CD4-positive, alpha-beta T cell treated with Interleukin-15 for 4 hours (primary cell): ENCODE data around the gene PKIB.
"Not testable (repeated sequence)": the region's sequence is repeated elsewhere in the genome, so short reads cannot be mapped to it uniquely, and the experiment has no call there.

Experiments used
- DNase-seq: peaks from one replicate; pipeline ENCODE4 v3.0.0-alpha.2; 2020; ENCODE audit warnings: low spot score

PKIB gene

DNA sequence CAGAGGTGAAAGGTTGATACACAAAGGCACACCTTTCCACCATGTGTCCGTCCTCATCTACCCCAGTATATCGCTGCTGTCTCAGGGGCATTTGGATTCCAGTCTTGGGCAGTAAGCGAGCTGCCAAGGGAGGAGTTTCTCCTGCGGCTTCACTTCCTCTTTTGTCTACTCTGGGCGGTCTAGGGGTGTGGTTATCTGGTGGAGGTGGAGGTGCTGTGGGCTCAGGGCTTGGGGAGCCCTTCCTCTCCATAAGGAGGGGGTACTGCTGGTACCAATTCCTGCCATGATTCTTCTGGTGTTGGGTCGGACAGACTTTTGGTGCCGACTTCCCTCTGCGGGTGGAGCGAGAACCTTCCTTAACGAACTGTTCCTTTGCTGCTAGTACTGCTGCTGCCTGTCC, 137.4 kb downstream of the PKIB start:
- DNase-seq = no peak

DNA sequence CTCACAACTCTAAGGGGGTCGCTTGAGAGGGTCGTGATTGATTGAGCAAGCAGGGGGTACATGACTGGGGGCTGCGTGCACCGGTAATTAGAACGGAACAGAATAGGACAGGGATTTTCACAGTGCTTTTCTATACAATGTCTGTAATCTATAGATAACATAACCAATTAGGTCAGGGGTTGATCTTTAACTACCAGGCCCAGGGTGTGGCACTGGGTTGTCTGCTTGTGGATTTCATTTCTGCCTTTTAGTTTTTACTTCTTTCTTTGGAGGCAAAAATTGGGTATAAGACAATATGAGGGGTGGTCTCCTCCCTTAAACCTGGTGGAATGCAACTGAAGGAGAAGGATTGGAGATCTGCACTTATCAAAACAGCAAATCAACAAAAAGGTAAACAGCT, 138.7 kb downstream of the PKIB start:
- DNase-seq = not testable (repeated sequence)

DNA sequence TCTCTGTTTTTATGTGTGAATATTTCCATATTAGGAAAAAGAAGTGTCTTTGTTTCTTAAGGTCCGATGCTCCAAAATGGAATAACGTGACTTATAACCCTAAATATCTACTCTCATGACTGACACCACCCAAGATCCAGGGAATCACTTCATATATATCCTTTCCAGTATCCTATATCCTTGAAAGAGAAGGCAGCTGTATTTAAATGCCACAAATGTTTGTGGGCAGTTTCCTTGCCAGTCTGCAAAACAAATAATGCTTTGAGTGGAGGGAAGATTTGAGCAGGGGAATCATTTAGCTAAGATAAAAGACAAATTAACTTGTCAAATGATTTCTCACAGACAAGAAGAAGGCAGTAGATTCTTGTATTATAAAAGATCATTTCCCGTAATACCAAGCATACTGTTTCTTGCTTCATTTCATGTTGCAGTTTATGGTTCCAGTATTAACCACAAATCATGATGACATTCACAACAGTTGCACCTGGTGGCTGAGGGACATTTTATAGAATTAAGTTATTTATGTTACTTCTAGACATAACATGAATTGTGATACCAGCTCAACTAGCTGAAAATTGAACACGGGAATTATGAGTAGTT, 139.3 kb downstream of the PKIB start:
- no peak for DNase-seq

GRCh38 chr6:122751326-122751725, 141.1 kb downstream of the PKIB start:
- no peak for DNase-seq

DNA sequence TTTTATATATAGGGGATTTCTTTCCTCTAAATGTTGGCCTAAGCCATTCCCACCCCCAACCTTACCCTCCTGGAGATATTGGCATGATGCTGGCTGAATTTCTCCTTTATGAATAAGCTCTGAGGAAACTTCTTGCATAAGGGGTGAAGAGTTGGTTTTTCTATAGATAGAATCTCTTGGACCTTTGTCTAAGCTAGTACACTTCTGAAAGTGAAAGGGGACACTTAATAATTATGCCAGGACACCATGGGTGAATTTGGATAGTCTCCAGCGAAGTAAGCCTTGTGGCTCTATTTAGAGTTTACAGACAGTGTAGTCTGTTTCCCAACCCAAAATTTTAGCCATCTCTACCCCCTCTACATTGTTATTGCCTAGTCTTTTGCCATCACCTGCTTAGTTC, 142.3 kb downstream of the PKIB start:
- DNase-seq = no peak

- DNase-seq = no peak
Measured at GRCh38 chr6:122753000-122753687, 142.9 kb downstream of the PKIB start.

DNA sequence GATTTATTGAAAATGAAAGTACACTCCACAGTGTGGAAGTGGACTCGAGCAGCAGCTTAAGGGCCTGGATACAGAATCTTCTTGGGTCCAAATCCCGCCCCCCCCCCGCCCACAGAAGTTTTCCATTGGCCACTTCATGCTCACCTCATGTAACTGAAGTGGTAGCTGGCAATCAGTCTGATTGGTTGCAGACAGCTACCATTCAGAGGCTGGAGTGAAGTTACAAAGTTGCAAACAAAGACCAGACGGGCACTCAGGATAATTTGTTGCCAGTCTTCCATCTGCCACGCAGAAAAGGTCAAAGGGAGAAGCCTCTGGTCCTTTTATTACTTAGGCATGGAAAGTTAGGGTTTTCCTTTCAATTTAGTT, 143.5 kb downstream of the PKIB start:
- DNase-seq = no peak

GRCh38 chr6:122754191-122754731, 144.1 kb downstream of the PKIB start:
- no peak for DNase-seq

DNA sequence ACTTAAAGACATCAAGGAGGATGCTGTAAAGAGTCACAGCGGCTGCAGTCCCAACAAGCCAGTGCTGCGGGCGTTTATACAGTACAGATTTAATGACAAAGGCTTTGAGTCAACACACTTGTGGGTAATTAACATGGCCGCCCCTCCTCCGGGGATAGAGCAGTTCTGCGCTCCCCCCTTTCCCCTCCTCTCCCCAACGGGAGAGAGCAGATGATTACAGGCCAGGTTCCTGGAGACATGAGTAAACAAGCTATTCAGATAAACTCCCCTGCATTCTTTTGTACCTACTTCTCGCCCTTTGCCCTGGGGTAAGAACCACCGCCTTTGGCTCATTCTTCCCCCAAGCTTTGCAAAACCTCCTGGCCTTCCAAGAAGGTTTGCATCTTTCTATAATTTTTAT, 145.7 kb downstream of the PKIB start:
- no peak for DNase-seq

DNA sequence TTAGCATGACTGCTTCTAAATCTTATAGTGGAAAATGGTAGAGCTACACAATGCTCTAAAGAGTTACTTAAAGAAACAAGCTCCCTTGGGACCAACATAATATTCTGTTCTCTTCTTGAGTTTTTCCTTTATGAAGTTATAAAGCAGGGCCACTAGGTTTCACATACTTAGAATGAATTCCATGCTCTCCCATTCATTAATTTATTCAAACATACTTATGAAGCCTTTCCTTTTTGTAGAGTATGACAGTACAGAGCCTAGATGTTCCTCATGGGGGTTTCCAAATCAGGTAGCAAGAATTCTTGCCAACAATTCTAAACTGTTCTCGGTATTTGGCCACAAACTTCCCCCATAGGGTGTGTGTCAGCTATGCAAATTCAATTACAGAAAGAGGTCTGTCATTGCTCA, 148.7 kb downstream of the PKIB start:
- no peak for DNase-seq

- no peak for DNase-seq
Measured at GRCh38 chr6:122760330-122760729, 150.1 kb downstream of the PKIB start.

GRCh38 chr6:122766256-122766655, 156.1 kb downstream of the PKIB start:
- DNase-seq = no peak

GRCh38 chr6:122770835-122771601, 160.8 kb downstream of the PKIB start:
- no peak for DNase-seq

DNA sequence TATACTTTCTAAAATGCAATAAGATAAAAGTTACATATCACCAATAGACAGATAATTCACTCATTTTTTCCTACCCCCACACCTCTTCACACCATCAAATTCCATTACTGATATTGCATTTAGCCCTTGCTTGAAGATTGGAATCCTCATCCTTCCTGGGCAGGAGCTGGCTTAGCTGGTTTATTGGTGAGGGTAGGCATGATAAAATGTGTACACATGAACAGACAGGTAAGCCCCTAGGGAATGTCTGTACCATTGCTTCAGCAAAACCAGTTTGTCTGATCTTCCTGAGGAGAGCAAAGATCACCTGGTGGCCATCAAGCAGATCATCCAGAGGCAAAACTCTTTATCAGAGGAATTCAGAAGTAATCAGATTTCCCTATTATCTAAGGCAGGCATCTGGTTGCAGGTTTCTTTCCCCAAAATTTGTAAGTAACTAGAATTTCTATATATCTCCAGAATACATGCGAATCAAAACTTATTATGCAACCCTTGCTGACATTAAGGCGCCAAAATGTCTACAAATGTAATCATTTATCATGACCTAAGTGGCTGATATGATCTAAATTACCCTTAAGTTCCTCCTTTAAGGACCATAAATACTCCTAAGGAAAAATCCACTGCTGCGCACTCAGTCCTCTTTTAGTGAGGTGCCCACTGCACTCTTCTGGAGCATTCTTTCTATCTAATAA, 162.7 kb downstream of the PKIB start:
- no peak for DNase-seq
